Endothelial cell of umbilical vein (primary cell): ENCODE measurements around the gene ZC3H13.

Experiments used
- CTCF ChIP-seq, 2 donors: IDR thresholded peaks; 1 replicate in 1 of 2; 2 replicates in 1 of 2; pipeline ENCODE4 v1.5.1; 2011; ENCODE audit warnings: low read length in 2 of 2, mild to moderate bottlenecking in 2 of 2, moderate library complexity in 2 of 2, control low read depth in 1 of 2, inconsistent platforms in 1 of 2, low read depth in 1 of 2; ENCODE audit not compliant: insufficient read depth in 1 of 2; ENCODE audit errors: extremely low read depth in 1 of 2
- EZH2 ChIP-seq: IDR thresholded peaks from 2 replicates; pipeline ENCODE4 v1.6.1; 2012; ENCODE audit warnings: borderline replicate concordance, low read depth, mild to moderate bottlenecking, moderate library complexity, low read length, inconsistent platforms; ENCODE audit not compliant: severe bottlenecking
- GATA2 ChIP-seq: IDR thresholded peaks from 2 replicates; pipeline ENCODE4 v1.7.0; 2011; ENCODE audit warnings: low read depth, mild to moderate bottlenecking, moderate library complexity, mixed read lengths, low read length; ENCODE audit not compliant: insufficient read length, insufficient read depth
- JUN ChIP-seq: IDR thresholded peaks from 2 replicates; pipeline ENCODE4 v1.6.1; 2011; ENCODE audit warnings: borderline replicate concordance, low read depth; ENCODE audit not compliant: insufficient read length, insufficient read depth
- MAX ChIP-seq: IDR thresholded peaks from 2 replicates; pipeline ENCODE4 v1.6.1; 2011; ENCODE audit not compliant: insufficient read depth, insufficient read length
- MYC ChIP-seq: IDR thresholded peaks from one replicate; pipeline ENCODE4 v1.6.1; 2011; ENCODE audit warnings: mild to moderate bottlenecking, low read depth, low read length
- POLR2A ChIP-seq: IDR thresholded peaks from 2 replicates; pipeline ENCODE4 v1.6.1; 2012; ENCODE audit warnings: low read depth, mild to moderate bottlenecking, control low read depth, low read length
- POLR2AphosphoS5 ChIP-seq: IDR thresholded peaks from 2 replicates; pipeline ENCODE4 v1.6.1; 2012; ENCODE audit warnings: low read depth, mild to moderate bottlenecking, control low read depth, low read length, moderate library complexity; ENCODE audit not compliant: insufficient read depth

- TF ChIP-seq POLR2A (no peak), MYC (no peak), CTCF (IDR thresholded peaks at IDR 0.05; ENCODE audit: extremely low read depth in 1 of 2, insufficient read depth in 1 of 2, low read depth in 1 of 2, low read length in 2 of 2) (no peak), MAX (no peak), POLR2AphosphoS5 (no peak), JUN (no peak), EZH2 (no peak), GATA2 (no peak)
Measured at GRCh38 chr13:45974500-45974899, 78.0 kb downstream of the ZC3H13 start.
